Brain microvascular endothelial cell (primary cell): ENCODE measurements around the gene ABCC2.

Experiments used
- DNase-seq: peaks from one replicate; pipeline ENCODE4 v3.0.0-alpha.2; 2020
- H3K27ac ChIP-seq: fragments of 250-450 bp; sonication (Bioruptor Pico); 2 replicates; pipeline ENCODE4 v1.5.1; 2020; ENCODE audit warnings: mild to moderate bottlenecking, moderate library complexity
- H3K27me3 ChIP-seq: fragments of 250-450 bp; sonication (Bioruptor Pico); replicated peaks from 2 replicates; pipeline ENCODE4 v1.5.1; 2020; ENCODE audit warnings: mild to moderate bottlenecking
- H3K36me3 ChIP-seq: fragments of 250-450 bp; sonication (Bioruptor Pico); replicated peaks from 2 replicates; pipeline ENCODE4 v1.5.1; 2020; ENCODE audit warnings: mild to moderate bottlenecking
- H3K4me3 ChIP-seq: 2 replicates; pipeline ENCODE4 v1.5.1; 2011; ENCODE audit warnings: low read depth, mild to moderate bottlenecking, control low read depth, low read length, moderate library complexity
- CTCF ChIP-seq: IDR thresholded peaks from 2 replicates; pipeline ENCODE4 v1.5.1; 2011; ENCODE audit warnings: low read depth, mild to moderate bottlenecking, moderate library complexity, low read length, control low read depth, inconsistent platforms; ENCODE audit errors: missing control alignments
- in situ Hi-C: cut with HindIII; loops from 2 replicates; pipeline ENCODE4 v1.10.0; 2017; ENCODE audit warnings: low sequenced_read_pairs, low pct_ligation_motif_present

Gene ABCC2

GRCh38 chr10:99872367-99873162 lies 90.1 kb downstream of the ABCC2 start:
- no peaks in the 10 kb centered on the region for H3K27me3 ChIP-seq
- DNase-seq: peak; percentile 60
- TF ChIP-seq CTCF: no peak
- H3K36me3 ChIP-seq: peaks cover 37% of the 10 kb centered on the region
- no peak overlapping the region for H3K4me3 ChIP-seq
- H3K27ac ChIP-seq: no peak overlapping the region
- in situ Hi-C loops: no loop called here

GRCh38 chr10:99873846-99874245 lies 91.4 kb downstream of the ABCC2 start:
- Histone ChIP-seq H3K36me3 (peaks cover 50% of the 10 kb centered on the region), H3K27me3 (no peaks in the 10 kb centered on the region), H3K4me3 (no peak overlapping the region), H3K27ac (no peak overlapping the region)
- DNase-seq: no peak
- in situ Hi-C loops: no loop called here
- no peak for TF ChIP-seq CTCF

- DNase-seq: no peak
- H3K27me3 ChIP-seq: no peaks in the 10 kb centered on the region
- no peak for TF ChIP-seq CTCF
- no peak overlapping the region for H3K27ac ChIP-seq
- in situ Hi-C loops: no loop called here
- no peak overlapping the region for H3K4me3 ChIP-seq
- H3K36me3 ChIP-seq: peaks cover 56% of the 10 kb centered on the region
Measured at GRCh38 chr10:99874341-99875085, 92.1 kb downstream of the ABCC2 start.

GRCh38 chr10:99875473-99875872 lies 93.0 kb downstream of the ABCC2 start:
- in situ Hi-C loops: no loop called here
- no peak for DNase-seq
- no peak for TF ChIP-seq CTCF
- H3K36me3 ChIP-seq: peaks cover 65% of the 10 kb centered on the region
- H3K27ac ChIP-seq: no peak overlapping the region
- H3K4me3 ChIP-seq: no peak overlapping the region
- H3K27me3 ChIP-seq: no peaks in the 10 kb centered on the region

- in situ Hi-C loops: no loop called here
- H3K27ac ChIP-seq: peak overlapping the region; percentile 62
- no peak overlapping the region for H3K4me3 ChIP-seq
- TF ChIP-seq CTCF: no peak
- H3K36me3 ChIP-seq: peaks cover 94% of the 10 kb centered on the region
- peak; percentile 48 for DNase-seq
- no peaks in the 10 kb centered on the region for H3K27me3 ChIP-seq
Measured at GRCh38 chr10:99880080-99880835, 97.8 kb downstream of the ABCC2 start.
